Cardiac muscle cell (in vitro differentiated cells and primary cell): ENCODE results near the gene VAV3. TPM values are rescaled to one million over a fixed set of nuclear protein-coding genes. Genes with fewer than 3 reads are reported as not detected.
A peak's percentile ranks its signal among the peaks of the same experiment; 100 is the strongest.
"Not testable (repeated sequence)": the region's sequence is repeated elsewhere in the genome, so short reads cannot be mapped to it uniquely, and the experiment has no call there.

Experiments used
- DNase-seq, 2 donors: peaks; one replicate each; pipeline versions ENCODE4 v3.0.0 to v3.0.0-alpha.2; 2010 to 2017; ENCODE audit warnings: low read depth in 1 of 2, low spot score in 1 of 2
- H3K27ac ChIP-seq: fragments of 200-600 bp; sonication (generic); 2 replicates; pipeline ENCODE4 v1.5.1; 2016
- H3K27me3 ChIP-seq: fragments of 200-600 bp; sonication (generic); 2 replicates; pipeline ENCODE4 v1.6.0; 2016; ENCODE audit warnings: control low read depth
- H3K36me3 ChIP-seq: fragments of 200-600 bp; sonication (generic); 2 replicates; pipeline ENCODE4 v1.5.1; 2016; ENCODE audit warnings: control low read depth
- H3K4me1 ChIP-seq: fragments of 200-600 bp; sonication (generic); 2 replicates; pipeline ENCODE4 v1.8.1; 2017; ENCODE audit warnings: low read depth, mild to moderate bottlenecking, mixed run types
- H3K4me3 ChIP-seq: fragments of 200-600 bp; sonication (generic); 2 replicates; pipeline ENCODE4 v1.5.1; 2016; ENCODE audit warnings: mild to moderate bottlenecking
- H3K9me3 ChIP-seq: fragments of 200-600 bp; sonication (generic); 2 replicates; pipeline ENCODE4 v1.5.1; 2017; ENCODE audit warnings: low read depth, mild to moderate bottlenecking, control low read depth
- polyA plus RNA-seq: library from polyadenylated mRNA; unstranded; fragments of >200 nt; fragmentation: Nextera tagmentation; extraction: Ambion mirVana; gene quantifications from 2 replicates; pipeline ENCODE4 v1.2.1, GENCODE V29; 2016
- total RNA-seq: library from RNA; depleted of rRNA; stranded (reverse); fragments of >200 nt; gene quantifications from 2 replicates; pipeline ENCODE4 v1.2.3, GENCODE V29; 2016
- TF ChIP-seq, protein P1 (sequence below): IDR thresholded peaks from 2 replicates; pipeline ENCODE4 v1.5.1; 2012; ENCODE audit warnings: low read depth, mild to moderate bottlenecking, low read length

VAV3 gene
- total and polyA plus RNA-seq, 2 experiments from 2014 or later: 0.33 to 0.86 TPM

DNA sequence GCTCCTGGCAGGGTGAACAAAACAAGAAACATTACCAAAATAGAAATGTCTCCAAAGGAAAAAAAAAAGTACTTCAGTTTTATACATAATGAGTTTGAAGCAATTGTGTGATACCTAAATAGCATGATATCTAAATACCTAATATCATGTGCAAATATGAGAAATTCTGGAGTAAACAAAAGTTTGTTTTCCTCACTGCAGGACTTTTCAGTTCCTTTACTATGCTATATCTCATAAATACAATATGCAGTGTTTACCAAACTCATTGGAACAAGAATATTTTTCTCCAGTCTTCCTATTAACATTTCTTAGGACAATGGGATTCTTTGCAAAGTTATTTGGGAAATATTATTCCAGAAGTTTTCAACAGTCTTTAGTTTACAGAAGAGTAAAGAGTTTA is 98.1 kb downstream of the VAV3 start:
- Histone ChIP-seq H3K27me3 (peaks cover 45% of the 10 kb centered on the region), H3K9me3 (no peaks in the 10 kb centered on the region), H3K27ac (no peak overlapping the region), H3K36me3 (no peaks in the 10 kb centered on the region), H3K4me1 (peaks cover 4% of the 10 kb centered on the region), H3K4me3 (no peak overlapping the region)
- TF ChIP-seq, protein P1, sequence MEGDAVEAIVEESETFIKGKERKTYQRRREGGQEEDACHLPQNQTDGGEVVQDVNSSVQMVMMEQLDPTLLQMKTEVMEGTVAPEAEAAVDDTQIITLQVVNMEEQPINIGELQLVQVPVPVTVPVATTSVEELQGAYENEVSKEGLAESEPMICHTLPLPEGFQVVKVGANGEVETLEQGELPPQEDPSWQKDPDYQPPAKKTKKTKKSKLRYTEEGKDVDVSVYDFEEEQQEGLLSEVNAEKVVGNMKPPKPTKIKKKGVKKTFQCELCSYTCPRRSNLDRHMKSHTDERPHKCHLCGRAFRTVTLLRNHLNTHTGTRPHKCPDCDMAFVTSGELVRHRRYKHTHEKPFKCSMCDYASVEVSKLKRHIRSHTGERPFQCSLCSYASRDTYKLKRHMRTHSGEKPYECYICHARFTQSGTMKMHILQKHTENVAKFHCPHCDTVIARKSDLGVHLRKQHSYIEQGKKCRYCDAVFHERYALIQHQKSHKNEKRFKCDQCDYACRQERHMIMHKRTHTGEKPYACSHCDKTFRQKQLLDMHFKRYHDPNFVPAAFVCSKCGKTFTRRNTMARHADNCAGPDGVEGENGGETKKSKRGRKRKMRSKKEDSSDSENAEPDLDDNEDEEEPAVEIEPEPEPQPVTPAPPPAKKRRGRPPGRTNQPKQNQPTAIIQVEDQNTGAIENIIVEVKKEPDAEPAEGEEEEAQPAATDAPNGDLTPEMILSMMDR: no peak
- DNase-seq: no peak

GRCh38 chr1:107865627-107866026 is 99.4 kb downstream of the VAV3 start:
- Histone ChIP-seq H3K4me3 (no peak overlapping the region), H3K36me3 (no peaks in the 10 kb centered on the region), H3K27me3 (peaks cover 42% of the 10 kb centered on the region), H3K4me1 (peaks cover 4% of the 10 kb centered on the region), H3K9me3 (no peaks in the 10 kb centered on the region), H3K27ac (no peak overlapping the region)
- TF ChIP-seq, protein P1: no peak
- no peak for DNase-seq

GRCh38 chr1:107863342-107863741 is 101.6 kb downstream of the VAV3 start:
- peaks cover 4% of the 10 kb centered on the region for H3K4me1 ChIP-seq
- TF ChIP-seq, protein P1: no peak
- DNase-seq: peak in 1 of 2 donors; percentile 5
- H3K27me3 ChIP-seq: peaks cover 47% of the 10 kb centered on the region
- H3K4me3 ChIP-seq: no peak overlapping the region
- no peaks in the 10 kb centered on the region for H3K36me3 ChIP-seq
- H3K9me3 ChIP-seq: no peaks in the 10 kb centered on the region
- no peak overlapping the region for H3K27ac ChIP-seq

DNA sequence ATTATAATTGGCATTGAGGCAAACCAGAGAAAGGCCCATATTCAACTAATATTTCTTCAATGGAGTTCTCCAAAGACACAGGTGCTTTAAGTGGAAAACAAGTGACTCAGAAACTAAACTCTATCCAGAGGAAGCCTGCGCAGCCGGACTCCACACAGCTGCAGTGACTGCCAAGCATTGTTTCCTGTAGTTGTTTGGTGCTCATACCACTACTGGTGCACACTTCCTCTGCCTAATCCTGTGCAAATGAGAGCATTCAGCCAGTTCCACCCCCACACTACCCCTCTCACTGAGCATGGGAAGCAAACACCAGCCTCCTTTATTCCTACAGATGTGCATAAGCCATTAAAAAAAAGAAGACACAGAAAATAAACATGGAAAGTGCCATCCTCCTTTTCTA is 102.9 kb downstream of the VAV3 start:
- H3K4me1 ChIP-seq: peaks cover 4% of the 10 kb centered on the region
- DNase-seq: peak in 1 of 2 donors; percentile 23
- peaks cover 45% of the 10 kb centered on the region for H3K27me3 ChIP-seq
- H3K9me3 ChIP-seq: no peaks in the 10 kb centered on the region
- TF ChIP-seq, protein P1: no peak
- no peak overlapping the region for H3K4me3 ChIP-seq
- H3K36me3 ChIP-seq: no peaks in the 10 kb centered on the region
- no peak overlapping the region for H3K27ac ChIP-seq

DNA sequence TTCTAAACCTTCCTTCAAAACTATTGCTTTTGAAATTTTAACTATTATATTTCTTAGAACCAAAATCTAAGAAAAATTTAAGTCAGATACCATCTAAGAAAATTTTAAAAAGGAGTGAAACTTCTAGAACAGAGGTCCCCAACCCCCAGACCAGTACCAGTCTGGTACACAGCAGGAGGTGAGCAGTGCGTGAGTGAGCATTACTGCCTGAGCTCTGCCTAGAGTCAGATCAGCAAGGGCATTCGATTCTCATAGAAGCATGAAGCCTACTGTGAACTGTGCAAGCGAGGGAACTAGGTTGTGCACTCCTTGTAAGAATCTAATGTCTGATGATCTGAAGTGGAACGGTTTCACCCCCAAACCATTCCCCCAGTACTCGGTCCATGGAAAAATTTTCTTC is 106.7 kb downstream of the VAV3 start:
- no peak overlapping the region for H3K27ac ChIP-seq
- peaks cover 46% of the 10 kb centered on the region for H3K27me3 ChIP-seq
- TF ChIP-seq, protein P1: no peak
- no peaks in the 10 kb centered on the region for H3K36me3 ChIP-seq
- H3K4me3 ChIP-seq: no peak overlapping the region
- H3K4me1 ChIP-seq: peaks cover 4% of the 10 kb centered on the region
- H3K9me3 ChIP-seq: no peaks in the 10 kb centered on the region
- no peak for DNase-seq

GRCh38 chr1:107851418-107851817 is 113.6 kb downstream of the VAV3 start:
- H3K4me1 ChIP-seq: no peaks in the 10 kb centered on the region
- no peaks in the 10 kb centered on the region for H3K9me3 ChIP-seq
- H3K27ac ChIP-seq: no peak overlapping the region
- TF ChIP-seq, protein P1: no peak
- DNase-seq: no peak
- peaks cover 12% of the 10 kb centered on the region for H3K27me3 ChIP-seq
- no peaks in the 10 kb centered on the region for H3K36me3 ChIP-seq
- H3K4me3 ChIP-seq: no peak overlapping the region

GRCh38 chr1:107844541-107845194 is 120.3 kb downstream of the VAV3 start:
- DNase-seq, H3K27ac ChIP-seq, H3K4me1 ChIP-seq, H3K9me3 ChIP-seq, H3K27me3 ChIP-seq, H3K36me3 ChIP-seq, H3K4me3 ChIP-seq: not testable (repeated sequence)
